GM19372 (cell line): ENCODE results near the gene TCF12.

ENCODE experiments used
- ATAC-seq: cut with Tn5 transposase; IDR thresholded peaks from one replicate; pipeline ENCODE4 v1.9.1; 2021; ENCODE audit warnings: mild to moderate bottlenecking, low read depth, moderate library complexity; ENCODE audit not compliant: unreplicated experiment

TCF12 gene

GRCh38 chr15:57306161-57306943, 387.9 kb downstream of the TCF12 start:
- ATAC-seq, result peak; percentile 57

- ATAC-seq, result no peak
Observed at GRCh38 chr15:57306944-57307411, 388.5 kb downstream of the TCF12 start.

- no peak for ATAC-seq
Observed at GRCh38 chr15:57307527-57308169, 389.2 kb downstream of the TCF12 start.

GRCh38 chr15:57308170-57308545, 389.7 kb downstream of the TCF12 start:
- no peak for ATAC-seq

- no peak for ATAC-seq
Observed at GRCh38 chr15:57309856-57310760, 391.7 kb downstream of the TCF12 start.

- ATAC-seq, result no peak
Observed at GRCh38 chr15:57310876-57311275, 392.4 kb downstream of the TCF12 start.

- no peak for ATAC-seq
Observed at GRCh38 chr15:57312006-57312317, 393.5 kb downstream of the TCF12 start.

- no peak for ATAC-seq
Observed at GRCh38 chr15:57312318-57313133, 394.1 kb downstream of the TCF12 start.

GRCh38 chr15:57313134-57313483, 394.7 kb downstream of the TCF12 start:
- no peak for ATAC-seq

- ATAC-seq, result no peak
Observed at GRCh38 chr15:57314221-57314620, 395.8 kb downstream of the TCF12 start.

GRCh38 chr15:57316451-57316850, 398.0 kb downstream of the TCF12 start:
- ATAC-seq, result no peak

GRCh38 chr15:57319226-57319918, 400.9 kb downstream of the TCF12 start:
- no peak for ATAC-seq

- no peak for ATAC-seq
Observed at GRCh38 chr15:57319919-57320560, 401.6 kb downstream of the TCF12 start.

- no peak for ATAC-seq
Observed at GRCh38 chr15:57320631-57321220, 402.3 kb downstream of the TCF12 start.

- no peak for ATAC-seq
Observed at GRCh38 chr15:57321485-57321884, 403.0 kb downstream of the TCF12 start.

- no peak for ATAC-seq
Observed at GRCh38 chr15:57321973-57322601, 403.6 kb downstream of the TCF12 start.

GRCh38 chr15:57322602-57323250, 404.3 kb downstream of the TCF12 start:
- no peak for ATAC-seq

GRCh38 chr15:57323299-57323805, 404.9 kb downstream of the TCF12 start:
- no peak for ATAC-seq
